ENCODE results near the gene TBL1XR1. TPM values are rescaled to one million over a fixed set of nuclear protein-coding genes. Genes with fewer than 3 reads are reported as not detected.

The TBL1XR1 gene
- total RNA-seq (94.2 TPM), polyA plus RNA-seq (ENCODE audit: insufficient read depth in 1 of 8, insufficient read length in 8 of 8, low replicate concordance in 1 of 8) (10 to 100 TPM; 54.1 to 79.1 (median 71.9) TPM)
- long read RNA-seq, donor 1, full-length matches to known transcripts: 2 of 2 reads
- long read RNA-seq, donor 1, partial matches to known transcripts: 0 of 2 reads
- long read RNA-seq, donor 1, other reads (novel, unspliced or antisense): 0 of 2 reads
- long read RNA-seq, donor 2: 0 reads
- long read RNA-seq, donor 3, full-length matches to known transcripts: 6 of 6 reads
- long read RNA-seq, donor 3, partial matches to known transcripts: 0 of 6 reads
- long read RNA-seq, donor 3, other reads (novel, unspliced or antisense): 0 of 6 reads
- long read RNA-seq, donor 4, full-length matches to known transcripts: 2 of 2 reads
- long read RNA-seq, donor 4, partial matches to known transcripts: 0 of 2 reads
- long read RNA-seq, donor 4, other reads (novel, unspliced or antisense): 0 of 2 reads
- long read RNA-seq, donor 5, full-length matches to known transcripts: 3 of 3 reads
- long read RNA-seq, donor 5, partial matches to known transcripts: 0 of 3 reads
- long read RNA-seq, donor 5, other reads (novel, unspliced or antisense): 0 of 3 reads
- long read RNA-seq, donor 6, full-length matches to known transcripts: 2 of 2 reads
- long read RNA-seq, donor 6, partial matches to known transcripts: 0 of 2 reads
- long read RNA-seq, donor 6, other reads (novel, unspliced or antisense): 0 of 2 reads
- long read RNA-seq, donor 7, full-length matches to known transcripts: 2 of 2 reads
- long read RNA-seq, donor 7, partial matches to known transcripts: 0 of 2 reads
- long read RNA-seq, donor 7, other reads (novel, unspliced or antisense): 0 of 2 reads
- long read RNA-seq, donor 8, full-length matches to known transcripts: 3 of 12 reads
- long read RNA-seq, donor 8, partial matches to known transcripts: 9 of 12 reads
- long read RNA-seq, donor 8, other reads (novel, unspliced or antisense): 0 of 12 reads
- long read RNA-seq, donor 9, full-length matches to known transcripts: 2 of 2 reads
- long read RNA-seq, donor 9, partial matches to known transcripts: 0 of 2 reads
- long read RNA-seq, donor 9, other reads (novel, unspliced or antisense): 0 of 2 reads
- long read RNA-seq, donor 10, full-length matches to known transcripts: 5 of 5 reads
- long read RNA-seq, donor 10, partial matches to known transcripts: 0 of 5 reads
- long read RNA-seq, donor 10, other reads (novel, unspliced or antisense): 0 of 5 reads
- long read RNA-seq, donor 11, full-length matches to known transcripts: 3 of 3 reads
- long read RNA-seq, donor 11, partial matches to known transcripts: 0 of 3 reads
- long read RNA-seq, donor 11, other reads (novel, unspliced or antisense): 0 of 3 reads

- Histone ChIP-seq H3K4me1 (ENCODE audit: control insufficient read depth, insufficient read depth, low read length) (peaks cover 4% of the 10 kb centered on the region), H3K27me3 (ENCODE audit: control insufficient read depth, insufficient read depth, low read length) (no peaks in the 10 kb centered on the region), H3K9me3 (replicated peaks; ENCODE audit: control insufficient read depth, low read depth, low read length) (no peaks in the 10 kb centered on the region), H3K36me3 (ENCODE audit: control insufficient read depth, insufficient read depth, low read length) (no peaks in the 10 kb centered on the region), H3K27ac (ENCODE audit: low read length) (peak within 1 kb of the TSS; percentile 97), H3K4me3 (ENCODE audit: low read length) (peak within 1 kb of the TSS; percentile 87)
- DNase-seq: peak; percentile 99
- 0% methylated on average over 41 of the region's 93 CpGs for WGBS (ENCODE audit: insufficient coverage)
Observed at GRCh38 chr3:177197041-177197726, at the start of gene TBL1XR1. Gene TBL1XR1 (minus strand): TSS chr3:177197482. CDS start chr3:177064977, 132,505 bp downstream.

- Histone ChIP-seq H3K36me3 (ENCODE audit: control insufficient read depth, insufficient read depth, low read length) (no peaks in the 10 kb centered on the region), H3K27ac (ENCODE audit: low read length) (no peak overlapping the region), H3K4me1 (ENCODE audit: control insufficient read depth, insufficient read depth, low read length) (no peaks in the 10 kb centered on the region), H3K4me3 (ENCODE audit: low read length) (no peak overlapping the region), H3K9me3 (replicated peaks; ENCODE audit: control insufficient read depth, low read depth, low read length) (no peaks in the 10 kb centered on the region), H3K27me3 (ENCODE audit: control insufficient read depth, insufficient read depth, low read length) (no peaks in the 10 kb centered on the region)
- no CpG with 5 or more reads among the region's 6 CpGs for WGBS (ENCODE audit: insufficient coverage)
- DNase-seq: no peak
Observed at GRCh38 chr3:177245250-177245649, 48.0 kb upstream of the TBL1XR1 start.

- no peaks in the 10 kb centered on the region for H3K36me3 ChIP-seq (ENCODE audit: control insufficient read depth, insufficient read depth, low read length)
- no peaks in the 10 kb centered on the region for H3K9me3 ChIP-seq (replicated peaks; ENCODE audit: control insufficient read depth, low read depth, low read length)
- no peak overlapping the region for H3K27ac ChIP-seq (ENCODE audit: low read length)
- no peaks in the 10 kb centered on the region for H3K27me3 ChIP-seq (ENCODE audit: control insufficient read depth, insufficient read depth, low read length)
- 100% methylated on average over 3 of the region's 3 CpGs for WGBS (ENCODE audit: insufficient coverage)
- no peaks in the 10 kb centered on the region for H3K4me1 ChIP-seq (ENCODE audit: control insufficient read depth, insufficient read depth, low read length)
- no peak overlapping the region for H3K4me3 ChIP-seq (ENCODE audit: low read length)
- DNase-seq: no peak
Observed at GRCh38 chr3:177244606-177245005, 47.3 kb upstream of the TBL1XR1 start.

GRCh38 chr3:177238686-177239216 is 41.5 kb upstream of the TBL1XR1 start:
- Histone ChIP-seq H3K4me3 (ENCODE audit: low read length) (no peak overlapping the region), H3K4me1 (ENCODE audit: control insufficient read depth, insufficient read depth, low read length) (no peaks in the 10 kb centered on the region), H3K27me3 (ENCODE audit: control insufficient read depth, insufficient read depth, low read length) (no peaks in the 10 kb centered on the region), H3K36me3 (ENCODE audit: control insufficient read depth, insufficient read depth, low read length) (no peaks in the 10 kb centered on the region), H3K27ac (ENCODE audit: low read length) (no peak overlapping the region), H3K9me3 (replicated peaks; ENCODE audit: control insufficient read depth, low read depth, low read length) (no peaks in the 10 kb centered on the region)
- DNase-seq: no peak
- no CpG with 5 or more reads among the region's 2 CpGs for WGBS (ENCODE audit: insufficient coverage)

GRCh38 chr3:177237206-177237605 is 39.9 kb upstream of the TBL1XR1 start:
- Histone ChIP-seq H3K27ac (ENCODE audit: low read length) (no peak overlapping the region), H3K36me3 (ENCODE audit: control insufficient read depth, insufficient read depth, low read length) (no peaks in the 10 kb centered on the region), H3K4me3 (ENCODE audit: low read length) (no peak overlapping the region), H3K27me3 (ENCODE audit: control insufficient read depth, insufficient read depth, low read length) (no peaks in the 10 kb centered on the region), H3K9me3 (replicated peaks; ENCODE audit: control insufficient read depth, low read depth, low read length) (no peaks in the 10 kb centered on the region), H3K4me1 (ENCODE audit: control insufficient read depth, insufficient read depth, low read length) (no peaks in the 10 kb centered on the region)
- 64% methylated on average over 2 of the region's 4 CpGs for WGBS (ENCODE audit: insufficient coverage)
- DNase-seq: peak; percentile 32

GRCh38 chr3:177236704-177237103 is 39.4 kb upstream of the TBL1XR1 start:
- WGBS (ENCODE audit: insufficient coverage): no CpG with 5 or more reads among the region's 2 CpGs
- Histone ChIP-seq H3K4me1 (ENCODE audit: control insufficient read depth, insufficient read depth, low read length) (no peaks in the 10 kb centered on the region), H3K36me3 (ENCODE audit: control insufficient read depth, insufficient read depth, low read length) (no peaks in the 10 kb centered on the region), H3K4me3 (ENCODE audit: low read length) (no peak overlapping the region), H3K27me3 (ENCODE audit: control insufficient read depth, insufficient read depth, low read length) (no peaks in the 10 kb centered on the region), H3K27ac (ENCODE audit: low read length) (no peak overlapping the region), H3K9me3 (replicated peaks; ENCODE audit: control insufficient read depth, low read depth, low read length) (no peaks in the 10 kb centered on the region)
- DNase-seq: no peak

GRCh38 chr3:177234121-177234520 is 36.8 kb upstream of the TBL1XR1 start:
- no peak overlapping the region for H3K4me3 ChIP-seq (ENCODE audit: low read length)

GRCh38 chr3:177231242-177231641 is 34.0 kb upstream of the TBL1XR1 start:
- no peak overlapping the region for H3K27ac ChIP-seq (ENCODE audit: low read length)
- H3K27me3 ChIP-seq (ENCODE audit: control insufficient read depth, insufficient read depth, low read length): no peaks in the 10 kb centered on the region
- no peaks in the 10 kb centered on the region for H3K4me1 ChIP-seq (ENCODE audit: control insufficient read depth, insufficient read depth, low read length)
- no peaks in the 10 kb centered on the region for H3K36me3 ChIP-seq (ENCODE audit: control insufficient read depth, insufficient read depth, low read length)
- no peak for DNase-seq
- H3K9me3 ChIP-seq (replicated peaks; ENCODE audit: control insufficient read depth, low read depth, low read length): peaks cover 4% of the 10 kb centered on the region
- H3K4me3 ChIP-seq (ENCODE audit: low read length): no peak overlapping the region
- 83% methylated on average over 1 of the region's 2 CpGs for WGBS (ENCODE audit: insufficient coverage)

More at GRCh38 chr3:177234121-177234520, 36.8 kb upstream of the TBL1XR1 start:
- no CpG with 5 or more reads among the region's 2 CpGs for WGBS (ENCODE audit: insufficient coverage)
- Histone ChIP-seq H3K36me3 (ENCODE audit: control insufficient read depth, insufficient read depth, low read length) (no peaks in the 10 kb centered on the region), H3K27ac (ENCODE audit: low read length) (no peak overlapping the region), H3K27me3 (ENCODE audit: control insufficient read depth, insufficient read depth, low read length) (no peaks in the 10 kb centered on the region), H3K4me1 (ENCODE audit: control insufficient read depth, insufficient read depth, low read length) (no peaks in the 10 kb centered on the region), H3K9me3 (replicated peaks; ENCODE audit: control insufficient read depth, low read depth, low read length) (no peaks in the 10 kb centered on the region)
- DNase-seq: no peak

- DNase-seq: no peak
- 93% methylated on average over 5 of the region's 6 CpGs for WGBS (ENCODE audit: insufficient coverage)
- Histone ChIP-seq H3K27me3 (ENCODE audit: control insufficient read depth, insufficient read depth, low read length) (no peaks in the 10 kb centered on the region), H3K9me3 (replicated peaks; ENCODE audit: control insufficient read depth, low read depth, low read length) (peaks cover 4% of the 10 kb centered on the region), H3K4me1 (ENCODE audit: control insufficient read depth, insufficient read depth, low read length) (no peaks in the 10 kb centered on the region), H3K4me3 (ENCODE audit: low read length) (no peak overlapping the region), H3K36me3 (ENCODE audit: control insufficient read depth, insufficient read depth, low read length) (no peaks in the 10 kb centered on the region), H3K27ac (ENCODE audit: low read length) (no peak overlapping the region)
Observed at GRCh38 chr3:177230641-177231040, 33.4 kb upstream of the TBL1XR1 start.

Measured in muscle of leg (tissue), 16 donors.